ENCODE data around the gene MCC.

Gene MCC

DNA sequence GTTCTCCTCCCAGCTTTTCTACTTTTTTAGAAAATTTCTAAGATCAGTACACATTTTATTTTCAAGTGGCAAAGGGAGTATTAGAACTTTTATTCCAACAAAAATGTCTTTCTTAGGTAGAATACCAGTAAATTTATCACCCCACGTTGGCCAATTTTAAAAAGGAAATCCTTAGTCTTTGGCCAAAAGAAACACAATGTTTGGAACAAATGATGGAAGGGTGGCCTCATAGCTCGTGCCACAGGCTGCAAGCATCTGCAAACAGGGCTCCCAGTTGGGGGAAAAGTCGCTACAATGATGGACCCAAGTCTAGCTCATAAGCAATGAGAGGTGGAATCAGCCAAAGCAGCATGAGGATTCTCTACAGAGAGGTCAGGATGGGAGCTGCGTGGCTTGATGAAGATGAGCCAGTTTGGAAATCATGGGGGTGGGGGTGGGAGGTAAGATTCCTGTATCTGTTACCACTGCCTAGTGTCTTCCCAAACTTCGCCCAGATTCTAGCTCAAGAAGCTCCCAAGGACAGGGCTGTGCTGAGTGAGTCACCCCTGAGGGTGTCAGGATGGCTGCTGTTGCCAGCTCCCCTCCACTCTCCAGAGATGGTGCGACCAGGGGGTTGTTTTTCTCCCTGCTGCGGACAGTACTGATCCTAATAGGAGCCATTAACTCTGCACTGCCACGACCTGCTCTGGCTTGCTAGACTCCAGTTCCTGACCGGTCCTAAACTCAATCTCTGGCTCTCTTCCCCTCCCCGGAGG, 436.0 kb downstream of the MCC start:
- no peak for DNase-seq (ENCODE audit: low spot score)

DNA sequence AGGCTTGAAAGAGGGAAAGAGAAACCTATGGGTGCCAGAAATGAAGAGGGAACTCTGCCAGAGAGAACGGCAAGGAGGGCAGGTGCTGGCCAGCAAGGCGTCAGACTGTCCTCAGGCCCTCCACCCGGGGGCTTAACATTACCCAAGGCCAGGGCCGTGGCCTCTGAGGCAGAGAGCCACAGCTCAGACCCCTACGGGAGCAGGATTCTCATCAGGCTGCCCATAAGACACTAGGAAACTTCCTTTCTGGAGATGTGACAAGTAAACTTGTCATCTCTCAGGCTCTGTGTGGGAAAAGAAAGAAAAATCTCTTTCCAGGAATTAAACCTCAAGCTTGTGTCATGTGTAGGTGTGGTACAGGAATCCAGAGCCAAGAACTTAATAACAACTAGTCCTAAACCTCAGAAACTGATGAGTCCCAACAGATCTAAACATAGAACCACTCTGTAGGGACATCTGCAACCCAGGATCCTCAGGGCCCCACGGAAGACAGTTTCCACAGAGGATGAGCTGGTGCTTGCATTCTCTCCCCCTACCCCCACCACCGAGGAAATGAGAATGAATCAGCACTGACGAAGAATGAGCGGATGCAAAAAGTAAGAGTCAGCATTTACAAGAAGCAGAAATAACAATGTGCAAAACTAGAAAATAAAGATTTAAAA, 437.4 kb downstream of the MCC start:
- DNase-seq (ENCODE audit: low spot score) = no peak

DNA sequence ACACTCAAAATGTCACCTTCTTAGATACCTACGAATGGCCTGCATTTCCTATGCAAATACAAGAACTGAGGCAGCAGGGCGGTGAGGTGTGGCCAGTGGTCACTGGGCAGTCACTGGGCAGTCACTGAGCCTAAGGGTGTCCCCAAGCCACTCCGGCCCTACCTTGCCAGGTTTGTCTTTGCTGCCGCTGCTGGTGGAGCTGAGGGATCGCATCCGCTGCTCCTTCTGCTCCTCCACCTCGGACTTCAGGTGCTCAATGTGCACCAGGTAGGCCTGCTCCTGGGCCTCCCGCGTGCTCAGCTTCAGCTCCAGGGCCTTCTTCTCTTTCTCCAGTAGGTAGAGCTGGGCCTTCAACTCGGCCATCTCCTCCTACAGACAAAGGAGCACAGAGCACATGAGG, 439.3 kb downstream of the MCC start:
- DNase-seq (ENCODE audit: low spot score) = no peak

DNA sequence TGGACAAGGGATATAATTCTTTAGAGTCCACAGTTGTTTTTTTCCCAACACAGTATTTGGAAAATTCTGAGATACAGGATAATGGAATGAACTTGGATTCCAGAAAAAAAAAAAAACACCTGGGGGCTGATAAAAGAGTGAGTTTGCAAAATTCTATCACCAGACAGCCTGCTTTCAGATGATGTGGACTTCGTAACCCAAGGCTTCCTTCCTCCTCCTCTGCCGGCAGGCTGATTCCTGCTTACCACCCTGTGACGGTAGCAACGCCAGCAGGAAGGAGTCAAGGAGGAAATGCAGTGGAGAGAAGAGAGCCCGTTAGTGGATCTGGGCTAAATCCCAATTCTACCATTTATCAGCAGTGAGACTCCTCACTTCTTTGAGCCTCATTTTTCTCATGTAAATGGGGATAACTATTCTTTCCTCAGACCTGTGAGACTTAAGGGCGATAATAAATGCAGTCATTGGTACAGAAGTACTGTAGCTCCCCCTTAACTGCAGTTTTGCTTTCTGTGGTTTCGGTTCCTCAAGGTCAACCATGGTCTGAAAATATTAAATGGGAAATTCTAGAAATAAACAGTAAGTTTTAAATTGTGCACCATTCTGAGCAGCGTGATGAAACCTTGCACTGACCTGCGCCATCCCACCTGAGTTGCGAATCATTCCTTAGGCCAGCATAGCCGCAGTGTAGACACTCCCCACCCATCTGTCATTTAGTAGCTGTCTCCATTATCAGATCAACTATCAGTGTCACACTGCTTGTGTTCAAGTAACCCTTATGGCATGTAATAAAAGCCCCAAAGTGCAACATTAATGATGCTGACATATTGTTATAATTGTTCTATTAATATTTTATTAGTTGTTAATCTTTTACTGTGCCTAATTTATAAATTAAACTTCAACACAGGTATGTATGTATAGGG, 440.3 kb downstream of the MCC start:
- peak; percentile 37 for DNase-seq (ENCODE audit: low spot score)

DNA sequence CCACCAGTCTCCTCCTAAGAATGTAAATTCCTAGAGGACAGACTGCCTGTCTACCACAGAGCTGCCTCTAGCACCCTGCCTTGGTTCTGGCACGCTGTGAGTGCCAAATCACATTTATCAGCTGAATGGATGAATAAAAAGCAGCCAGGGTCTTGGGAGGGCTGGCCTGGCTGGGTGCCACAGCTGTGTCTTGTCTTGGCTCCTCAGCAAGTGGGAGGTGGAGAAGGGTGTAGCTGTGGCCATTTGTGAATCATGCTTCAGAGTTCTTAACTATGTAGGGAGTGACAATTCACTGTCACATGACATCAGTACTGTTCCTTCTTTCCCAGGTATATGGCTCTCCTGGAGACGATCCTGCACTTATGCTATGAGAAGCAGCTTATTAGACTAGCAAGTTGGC, 441.0 kb downstream of the MCC start:
- no peak for DNase-seq (ENCODE audit: low spot score)

DNA sequence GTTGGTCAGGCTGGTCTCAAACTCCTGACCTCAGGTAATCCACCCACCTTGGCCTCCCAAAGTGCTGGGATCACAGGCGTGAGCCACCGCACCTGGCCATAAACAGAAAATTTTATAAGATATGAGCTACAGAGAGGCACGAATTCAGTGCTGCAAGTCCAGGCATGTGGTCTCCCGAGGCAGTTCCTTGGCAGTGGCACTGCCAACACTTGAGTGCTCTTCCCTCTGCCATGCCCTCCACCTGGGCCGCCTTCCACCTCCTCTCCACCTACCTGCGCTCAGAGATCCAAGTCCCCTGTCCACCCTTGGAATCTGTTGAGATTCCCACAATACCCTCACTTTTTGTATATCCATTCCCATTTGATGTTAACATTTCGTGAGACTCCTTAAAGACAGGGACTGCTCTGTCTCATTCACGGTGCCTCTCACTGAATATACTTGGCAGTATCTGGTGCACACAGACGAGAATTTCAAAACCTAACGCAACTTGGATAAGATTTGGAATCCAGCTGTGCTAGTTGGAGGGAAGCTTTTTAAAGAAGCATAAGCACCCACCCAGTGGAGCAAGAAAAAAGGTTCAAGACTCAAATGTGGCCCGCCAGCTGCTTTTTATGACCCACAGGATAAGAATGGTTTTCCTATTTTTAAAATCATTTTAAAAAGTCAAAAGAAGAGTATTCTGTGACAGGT, 443.3 kb downstream of the MCC start:
- no peak for DNase-seq (ENCODE audit: low spot score)

DNA sequence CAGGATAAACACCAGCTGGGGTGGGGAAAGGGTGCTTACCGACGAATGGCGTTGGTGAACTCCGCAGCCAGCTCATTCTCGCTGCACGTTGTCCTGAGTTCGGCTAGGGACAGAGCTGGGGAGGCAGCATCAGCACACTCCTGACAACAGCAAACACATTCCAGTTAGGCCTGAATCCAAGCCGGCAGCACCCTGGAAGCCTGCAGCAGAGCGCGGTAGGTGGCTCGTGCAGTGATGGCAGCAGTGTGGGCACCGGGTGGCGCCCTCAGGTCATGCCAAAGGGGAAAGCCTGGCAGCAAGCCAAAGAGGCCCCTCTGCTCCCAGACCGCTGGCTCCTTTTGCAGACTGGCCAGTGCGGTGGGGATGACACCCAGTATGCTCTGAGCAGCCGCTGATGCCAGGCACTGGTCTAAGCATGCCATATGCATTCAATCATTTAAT, 444.7 kb downstream of the MCC start:
- DNase-seq (ENCODE audit: low spot score) = no peak

DNA sequence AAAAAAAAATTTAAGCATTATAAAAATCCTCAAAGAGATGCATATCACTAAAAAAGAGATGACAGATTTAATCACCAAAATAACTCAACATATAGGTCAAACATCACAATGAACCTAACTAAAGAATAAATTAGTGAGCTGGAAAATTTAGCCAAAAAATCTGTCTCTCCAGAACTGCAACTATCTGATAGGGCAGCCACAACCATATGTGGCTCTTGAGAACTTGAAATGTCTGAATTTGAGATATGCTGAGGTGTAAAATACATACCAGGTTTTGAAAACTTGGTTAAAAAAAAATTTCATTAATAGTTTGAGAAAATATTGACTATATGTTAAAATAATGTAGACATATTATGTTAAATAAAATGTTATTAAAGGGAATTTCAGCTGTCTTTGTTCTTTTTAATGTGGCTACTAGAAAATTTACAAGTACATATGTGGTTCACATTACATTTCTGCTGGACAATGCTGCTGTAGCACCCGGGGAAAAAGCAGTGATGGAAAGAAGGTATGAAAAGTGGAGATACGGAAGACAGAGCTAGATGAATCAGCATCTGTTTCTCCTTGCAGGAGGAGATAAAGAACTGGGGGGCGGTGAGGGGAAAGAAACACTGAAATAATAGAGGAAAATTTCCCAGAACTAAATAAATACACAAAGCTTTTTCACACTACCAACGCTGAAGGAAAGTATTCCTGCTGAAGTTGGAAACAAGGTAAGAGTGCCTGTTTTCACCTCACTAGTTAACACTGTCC, 445.6 kb downstream of the MCC start:
- DNase-seq (ENCODE audit: low spot score) = no peak

DNA sequence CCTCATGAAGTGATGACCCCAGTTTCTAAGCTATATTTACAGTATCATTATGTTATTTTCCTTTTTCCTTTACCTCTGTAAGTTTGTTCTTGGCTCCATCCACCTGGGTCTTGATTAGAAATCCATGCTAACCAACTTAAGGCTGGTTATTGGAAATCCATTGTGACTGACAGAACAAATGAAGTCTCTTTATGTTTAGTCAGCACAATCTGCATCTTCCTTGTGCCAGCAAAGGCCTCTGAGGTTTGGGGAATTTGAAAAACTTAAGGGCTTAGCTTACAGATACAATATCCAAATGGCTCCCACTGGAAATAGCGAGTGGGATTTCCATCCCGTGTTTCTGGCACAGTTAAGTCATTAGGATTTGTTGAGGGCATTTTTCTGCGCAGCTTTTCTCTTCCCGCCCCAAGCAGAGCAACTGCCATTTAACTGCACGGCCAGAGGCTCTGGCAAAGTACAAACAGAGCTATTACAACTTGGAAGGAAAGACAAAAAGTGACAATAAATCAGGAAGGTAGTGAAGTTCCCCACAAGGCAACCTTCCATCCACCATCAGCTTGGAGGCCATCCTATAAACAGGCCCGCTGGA, 447.5 kb downstream of the MCC start:
- no peak for DNase-seq (ENCODE audit: low spot score)

DNA sequence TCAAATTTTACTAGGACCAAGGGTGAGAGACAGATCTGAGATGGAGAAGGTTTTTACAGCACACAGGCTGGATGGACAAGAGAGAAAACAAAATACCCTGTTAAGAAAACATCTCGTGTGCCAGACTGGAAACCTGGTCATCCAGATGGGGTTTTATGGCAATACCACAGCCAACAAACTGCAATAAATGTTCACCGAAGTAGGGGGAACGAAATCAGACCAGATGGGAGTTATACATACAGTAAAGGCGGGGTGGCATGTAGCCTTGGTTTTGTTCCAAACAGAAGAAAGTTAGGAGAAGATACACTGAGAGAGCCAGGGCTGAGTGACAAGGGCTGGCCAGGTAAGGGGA, 448.3 kb downstream of the MCC start:
- no peak for DNase-seq (ENCODE audit: low spot score)

DNA sequence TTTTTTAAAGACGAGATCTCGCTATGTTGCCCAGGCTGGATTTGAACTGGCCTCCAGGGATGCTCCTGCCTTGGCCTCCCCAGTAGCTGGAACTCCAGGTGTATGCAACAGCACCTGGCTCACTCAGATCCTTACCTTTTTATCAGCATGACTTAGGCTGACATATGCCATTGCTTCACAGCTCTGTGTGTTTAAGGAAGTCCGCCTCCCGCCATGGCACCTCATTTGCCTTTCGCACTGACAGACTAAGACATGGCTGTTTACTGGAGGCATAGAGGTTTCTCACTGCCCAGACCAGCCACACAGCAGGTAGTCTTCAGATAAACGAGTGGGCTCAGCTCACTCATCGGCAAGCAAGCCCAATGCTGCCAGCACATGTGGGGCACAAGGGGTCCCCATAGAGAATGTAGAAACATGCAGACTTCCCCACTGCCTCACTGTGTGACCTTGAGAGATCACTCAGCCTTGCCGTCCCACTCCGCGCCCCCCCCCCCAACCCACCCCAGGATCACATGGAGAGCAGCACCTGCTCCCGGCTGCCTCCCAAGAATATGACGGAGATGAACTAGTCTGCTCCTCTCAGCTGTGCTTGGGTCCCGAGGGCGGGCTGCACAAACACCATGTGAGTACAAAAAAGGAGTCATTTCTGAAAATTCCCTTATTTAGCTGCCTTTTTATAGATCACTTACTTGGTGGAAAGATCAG, 448.9 kb downstream of the MCC start:
- no peak for DNase-seq (ENCODE audit: low spot score)

DNA sequence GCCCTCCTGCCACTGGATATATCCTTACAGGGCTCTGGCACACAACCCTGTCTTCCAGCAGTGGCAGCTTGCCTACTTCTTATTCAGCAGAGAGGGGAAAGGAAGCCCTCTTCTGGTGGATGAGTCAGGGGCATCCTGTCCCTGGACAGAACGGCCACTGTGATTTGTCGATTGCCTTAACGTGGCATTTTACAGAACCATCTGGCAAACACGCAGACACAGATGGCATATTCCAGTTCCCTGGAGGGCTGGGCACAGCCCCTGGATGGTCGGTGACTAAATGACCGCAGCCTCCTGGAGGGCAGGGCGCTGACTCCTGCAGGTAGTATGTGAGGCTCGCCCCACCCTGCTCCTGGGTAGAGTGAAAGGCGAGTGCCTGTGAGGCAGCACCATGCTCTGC, 449.5 kb downstream of the MCC start:
- DNase-seq (ENCODE audit: low spot score) = no peak

DNA sequence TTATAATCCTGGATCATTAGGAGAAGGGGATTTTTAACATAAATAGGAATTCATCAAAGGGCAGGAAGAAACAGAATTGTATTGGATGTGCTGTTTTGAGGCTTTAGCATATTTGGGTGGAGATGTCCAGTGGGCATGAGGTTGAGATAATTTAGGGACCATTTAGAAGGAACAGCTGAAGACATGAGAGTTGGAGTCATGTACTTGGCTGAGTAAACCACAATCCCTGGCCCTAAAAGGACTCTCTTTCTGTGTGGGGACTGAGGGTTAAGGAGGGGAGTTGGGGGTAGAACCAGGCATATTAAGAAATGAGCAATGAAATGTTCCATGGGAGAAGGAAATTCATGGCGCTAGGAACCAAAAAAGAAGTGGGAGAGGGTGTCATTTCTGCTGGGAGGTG, 450.1 kb downstream of the MCC start:
- no peak for DNase-seq (ENCODE audit: low spot score)

DNA sequence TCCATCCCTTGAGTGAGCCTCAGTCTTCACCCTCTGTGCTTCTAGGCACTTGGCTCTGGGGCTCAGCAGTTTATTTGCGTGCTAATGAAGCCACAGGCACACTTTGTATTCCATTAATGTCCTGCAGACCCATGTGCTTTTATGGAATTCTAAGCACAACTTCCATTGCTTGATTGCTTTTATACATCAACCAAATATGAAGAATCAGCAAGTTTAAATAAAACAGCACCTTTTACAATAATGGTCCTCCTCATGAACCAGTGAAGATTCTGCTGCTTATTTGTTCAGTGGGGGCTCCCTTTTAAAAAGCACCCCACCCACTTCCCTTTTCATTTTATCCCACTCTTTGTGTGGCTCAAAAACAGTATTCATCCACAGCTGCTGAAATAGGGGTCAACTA, 451.4 kb downstream of the MCC start:
- DNase-seq (ENCODE audit: low spot score) = no peak

DNA sequence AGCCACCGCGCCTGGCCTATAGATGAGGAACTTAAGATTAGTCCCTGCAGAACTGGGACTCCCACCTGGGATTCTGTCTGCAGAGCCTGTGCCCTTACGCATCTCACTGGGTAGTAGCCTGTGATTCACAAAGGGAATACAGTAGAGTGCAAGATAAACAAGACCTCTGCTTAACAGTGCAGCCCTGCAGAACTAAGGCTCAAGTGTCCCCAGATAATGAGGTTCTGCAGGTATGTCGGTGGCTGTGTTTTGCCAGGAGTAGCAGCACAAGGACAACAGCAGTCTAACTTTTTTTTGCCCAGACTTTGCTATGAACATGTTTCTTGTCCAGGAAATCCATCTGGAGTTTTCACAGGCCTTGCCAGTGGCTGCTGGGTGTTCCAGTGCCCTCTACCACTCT, 451.9 kb downstream of the MCC start:
- no peak for DNase-seq (ENCODE audit: low spot score)

DNA sequence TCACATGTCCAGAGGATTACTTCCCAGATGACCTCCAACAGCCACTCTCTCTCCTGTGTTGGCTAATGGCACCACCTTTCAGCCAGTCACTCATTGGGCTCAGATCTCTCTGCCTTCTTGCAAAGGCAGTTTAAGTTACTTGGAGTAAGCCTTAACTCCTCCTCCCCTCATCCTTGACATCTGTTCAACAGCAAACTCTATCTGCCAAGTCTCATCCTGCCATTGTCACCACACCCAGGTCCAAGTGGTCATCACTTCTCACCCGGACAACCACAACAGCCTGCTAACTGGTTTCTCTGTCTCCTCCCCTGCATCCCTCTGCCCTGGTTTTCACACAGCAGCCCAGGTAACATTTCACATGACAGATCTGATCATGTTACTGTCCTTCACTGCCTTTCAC, 453.2 kb downstream of the MCC start:
- DNase-seq (ENCODE audit: low spot score) = no peak

DNA sequence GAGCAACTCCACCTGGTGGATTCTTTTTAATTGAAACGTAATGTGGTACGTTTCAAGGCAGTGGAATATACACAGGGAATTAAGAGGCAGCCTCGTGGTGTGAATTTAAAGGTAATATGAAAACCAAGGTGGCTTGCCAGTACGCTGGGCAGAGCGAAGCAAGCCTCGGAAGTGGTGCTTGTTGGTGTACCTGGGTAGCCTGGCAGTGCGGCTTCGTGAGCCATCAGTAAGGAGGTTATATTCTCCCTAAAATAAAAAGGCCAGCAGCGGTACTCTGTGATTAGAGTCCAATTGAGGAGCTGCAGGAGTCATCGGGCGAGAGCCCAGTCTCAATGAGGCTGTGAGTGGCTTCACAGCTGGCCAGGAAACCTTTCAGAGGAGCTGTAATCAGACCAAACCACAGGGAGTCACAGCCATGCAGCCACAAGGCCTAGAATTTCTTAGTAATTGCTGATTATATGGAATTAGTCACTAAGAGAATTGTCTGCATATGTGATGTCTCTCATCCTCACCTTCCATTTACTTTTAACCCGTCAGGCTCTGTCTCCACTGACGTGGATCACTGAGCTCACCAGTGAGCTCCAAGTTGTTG, 454.0 kb downstream of the MCC start:
- DNase-seq (ENCODE audit: low spot score) = no peak

DNA sequence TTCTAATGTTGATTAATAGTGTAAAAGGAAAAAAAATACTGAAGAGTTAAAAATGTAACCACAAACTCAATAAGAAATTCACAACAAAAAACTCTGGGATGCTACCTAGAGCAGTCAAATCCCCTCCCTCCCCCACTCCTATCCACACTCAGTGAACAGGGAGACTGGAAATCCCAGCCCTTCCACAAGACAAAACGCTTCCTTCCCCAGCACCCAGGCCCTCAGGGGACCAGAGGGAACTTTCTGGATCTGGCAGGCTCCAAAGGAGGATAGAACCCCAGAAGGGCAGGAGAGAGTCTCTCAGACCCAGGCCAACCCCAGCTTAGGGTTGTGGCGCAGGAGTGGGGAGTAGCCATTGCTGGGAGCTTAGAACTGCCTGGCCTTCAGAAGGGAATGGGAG, 456.7 kb downstream of the MCC start:
- DNase-seq (ENCODE audit: low spot score) = no peak

DNA sequence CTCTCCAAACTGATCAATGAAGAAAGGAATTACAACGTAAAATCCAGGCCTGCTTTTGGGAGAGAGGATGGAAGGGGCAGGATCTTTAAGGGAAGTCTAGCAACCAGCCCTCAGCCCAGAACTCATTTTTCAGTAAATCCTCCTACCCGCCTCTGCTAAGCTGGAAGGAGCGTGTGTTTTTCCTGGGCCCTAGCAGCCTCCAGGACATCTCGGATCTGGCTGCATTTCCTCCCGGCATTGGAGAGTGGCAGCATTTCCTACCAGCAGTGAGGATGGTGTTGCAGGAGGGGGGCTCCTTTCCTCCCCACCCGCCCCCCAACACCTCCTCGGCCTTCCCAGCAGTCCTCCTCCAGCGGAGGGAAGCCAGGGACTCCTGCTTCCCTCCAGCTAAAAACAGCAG, 457.1 kb downstream of the MCC start:
- no peak for DNase-seq (ENCODE audit: low spot score)

DNA sequence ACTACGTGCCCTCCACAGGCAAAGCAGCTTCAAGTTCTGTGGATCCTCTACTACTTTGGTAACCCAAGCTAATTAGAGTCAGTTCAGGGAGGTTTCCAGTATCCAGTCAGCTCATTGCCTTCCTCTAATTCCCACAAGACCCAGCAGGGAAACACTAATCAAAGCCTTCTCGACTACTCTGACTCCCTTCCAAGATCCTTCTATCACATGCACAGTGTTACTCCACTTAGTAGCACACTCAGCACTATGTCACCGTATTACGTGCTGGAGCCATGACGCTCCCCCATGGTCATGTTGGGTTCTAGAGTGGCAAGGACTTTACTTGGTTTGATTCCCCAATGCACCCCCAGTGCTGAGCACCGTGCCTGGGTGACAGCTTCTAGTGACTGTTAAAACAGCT, 458.6 kb downstream of the MCC start:
- no peak for DNase-seq (ENCODE audit: low spot score)
